Body of pancreas (tissue), 4 donors: ENCODE measurements around the gene MNT.

ENCODE experiments used
- POLR2A ChIP-seq, 3 donors: fragments of 450-650 bp; IDR thresholded peaks; one replicate each; pipeline ENCODE4 v1.6.1; 2016; ENCODE audit warnings: antibody characterized with exemption in 3 of 3, mild to moderate bottlenecking in 2 of 3
- TF ChIP-seq, protein P1 (sequence below), 7 experiments: fragments of 450-650 bp in 4 of 7; fragments of 200-600 bp in 3 of 7; sonication (generic) in 3 of 7; IDR thresholded peaks; one replicate each; pipeline ENCODE4 v1.5.1; 2016 to 2019; ENCODE audit warnings: antibody characterized with exemption in 7 of 7

DNA sequence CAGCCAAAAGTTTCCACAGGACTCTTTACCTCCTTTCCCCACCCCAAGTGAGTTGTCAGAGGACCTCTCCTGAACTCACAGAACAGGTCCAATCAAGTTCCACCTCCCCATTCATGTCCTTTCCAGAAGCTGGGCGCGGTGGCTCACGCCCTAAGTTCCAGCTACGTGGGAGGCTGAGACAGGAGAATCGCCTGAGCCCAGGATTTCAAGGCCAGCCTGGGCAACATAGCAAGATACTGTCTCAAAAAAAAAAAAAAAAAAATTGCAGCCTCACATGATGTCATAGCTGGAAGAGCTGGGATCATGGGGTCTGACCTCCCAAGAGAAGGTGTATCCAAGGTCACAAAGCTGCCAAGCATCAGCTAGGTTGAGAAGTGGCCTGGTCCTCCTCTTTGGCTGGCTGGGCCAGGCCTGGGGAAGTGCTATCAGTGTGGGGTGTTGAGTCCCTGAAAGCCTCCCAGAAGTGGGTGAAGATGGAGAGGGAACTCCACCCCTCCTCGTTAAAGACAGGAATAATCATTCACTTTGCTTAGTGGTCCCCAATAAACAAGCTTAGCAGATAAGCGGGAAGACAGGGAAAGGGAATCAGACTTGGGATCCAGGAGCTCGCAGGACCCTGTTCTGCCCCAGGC lies 5.5 kb upstream of the MNT start:
- TF ChIP-seq, protein P1, sequence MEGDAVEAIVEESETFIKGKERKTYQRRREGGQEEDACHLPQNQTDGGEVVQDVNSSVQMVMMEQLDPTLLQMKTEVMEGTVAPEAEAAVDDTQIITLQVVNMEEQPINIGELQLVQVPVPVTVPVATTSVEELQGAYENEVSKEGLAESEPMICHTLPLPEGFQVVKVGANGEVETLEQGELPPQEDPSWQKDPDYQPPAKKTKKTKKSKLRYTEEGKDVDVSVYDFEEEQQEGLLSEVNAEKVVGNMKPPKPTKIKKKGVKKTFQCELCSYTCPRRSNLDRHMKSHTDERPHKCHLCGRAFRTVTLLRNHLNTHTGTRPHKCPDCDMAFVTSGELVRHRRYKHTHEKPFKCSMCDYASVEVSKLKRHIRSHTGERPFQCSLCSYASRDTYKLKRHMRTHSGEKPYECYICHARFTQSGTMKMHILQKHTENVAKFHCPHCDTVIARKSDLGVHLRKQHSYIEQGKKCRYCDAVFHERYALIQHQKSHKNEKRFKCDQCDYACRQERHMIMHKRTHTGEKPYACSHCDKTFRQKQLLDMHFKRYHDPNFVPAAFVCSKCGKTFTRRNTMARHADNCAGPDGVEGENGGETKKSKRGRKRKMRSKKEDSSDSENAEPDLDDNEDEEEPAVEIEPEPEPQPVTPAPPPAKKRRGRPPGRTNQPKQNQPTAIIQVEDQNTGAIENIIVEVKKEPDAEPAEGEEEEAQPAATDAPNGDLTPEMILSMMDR (IDR thresholded peaks at IDR 0.05), result no peak
- no peak for TF ChIP-seq POLR2A (IDR thresholded peaks at IDR 0.05)
